HG02642 (cell line): ENCODE data around the gene CFAP299.
"Not testable (repeated sequence)": the region's sequence is repeated elsewhere in the genome, so short reads cannot be mapped to it uniquely, and the experiment has no call there.

Experiments used
- ATAC-seq: cut with Tn5 transposase; IDR thresholded peaks from one replicate; pipeline ENCODE4 v1.9.1; 2021; ENCODE audit warnings: mild to moderate bottlenecking; ENCODE audit not compliant: unreplicated experiment, poor library complexity

Gene CFAP299

DNA sequence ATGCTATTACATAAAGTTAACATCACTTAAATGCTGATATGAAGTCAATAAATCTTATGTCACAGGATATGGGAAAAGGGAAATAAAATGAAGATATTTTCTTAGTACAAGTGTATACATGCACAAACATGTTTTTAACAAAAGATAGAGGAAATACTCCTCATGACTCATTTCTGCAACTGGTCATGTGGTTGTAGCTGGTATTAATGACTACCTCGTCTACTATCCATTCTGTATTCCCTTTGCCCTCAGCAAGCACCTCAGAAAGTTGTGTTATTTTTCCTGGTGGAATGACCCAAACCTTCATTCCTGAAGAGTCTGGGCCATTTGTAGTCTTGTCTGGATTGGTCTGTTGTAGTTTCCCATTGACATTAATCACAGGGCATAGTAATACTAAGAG lies 458.1 kb downstream of the CFAP299 start:
- not testable (repeated sequence) for ATAC-seq

DNA sequence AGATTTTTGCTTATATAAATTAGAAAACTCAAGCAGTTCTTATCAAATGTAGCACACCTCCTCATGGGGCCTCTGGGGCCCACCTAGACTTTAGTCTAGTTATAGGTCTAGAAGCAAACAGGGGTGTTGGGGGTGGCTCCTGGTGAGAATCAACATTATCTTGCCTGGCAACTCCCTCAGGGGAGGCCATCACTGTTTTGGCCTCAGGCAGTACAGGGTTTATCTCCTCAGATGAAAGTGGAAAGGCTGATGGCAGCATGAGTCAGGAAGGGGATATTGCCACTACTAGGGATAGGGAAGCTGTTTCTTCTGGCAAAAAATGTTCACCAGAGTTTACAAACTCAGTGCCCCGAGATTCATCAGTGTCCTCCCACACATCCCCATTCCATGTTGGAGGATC lies 462.6 kb downstream of the CFAP299 start:
- no peak for ATAC-seq

DNA sequence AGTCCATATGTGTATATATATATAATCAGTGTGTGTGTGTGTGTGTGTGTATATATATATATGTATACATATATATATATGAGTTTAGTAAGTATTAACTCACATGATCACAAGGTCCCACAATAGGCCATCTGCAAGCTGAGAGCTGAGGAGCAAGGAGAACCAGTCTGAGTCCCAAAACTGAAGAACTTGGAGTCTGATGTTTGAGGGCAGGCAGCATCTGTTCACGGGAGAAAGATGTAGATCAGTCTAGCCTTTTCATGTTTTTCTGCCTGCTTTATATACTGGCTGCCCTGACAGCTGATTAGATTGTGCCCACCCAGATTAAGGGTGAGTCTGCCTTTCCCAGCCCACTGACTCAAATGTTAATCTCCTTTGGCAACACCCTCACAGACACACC lies 465.2 kb downstream of the CFAP299 start:
- not testable (repeated sequence) for ATAC-seq

DNA sequence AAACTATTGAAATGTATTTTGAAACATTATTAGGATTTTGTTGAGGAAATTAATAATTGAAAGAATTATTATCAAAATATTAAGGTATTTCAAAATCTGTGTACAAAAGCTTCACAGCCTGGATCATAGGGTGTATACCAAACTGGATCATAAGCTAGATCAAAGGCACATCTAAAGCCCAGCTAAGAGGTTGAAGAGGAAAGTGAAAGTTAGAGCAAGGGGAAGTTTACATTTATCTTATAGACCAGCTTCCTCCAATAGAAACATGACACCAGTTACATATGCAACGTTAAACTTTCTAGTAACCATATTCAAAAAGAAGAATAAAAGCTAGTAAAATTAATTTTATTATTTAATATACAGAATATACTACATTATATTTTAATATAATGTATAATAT lies 467.8 kb downstream of the CFAP299 start:
- no peak for ATAC-seq

DNA sequence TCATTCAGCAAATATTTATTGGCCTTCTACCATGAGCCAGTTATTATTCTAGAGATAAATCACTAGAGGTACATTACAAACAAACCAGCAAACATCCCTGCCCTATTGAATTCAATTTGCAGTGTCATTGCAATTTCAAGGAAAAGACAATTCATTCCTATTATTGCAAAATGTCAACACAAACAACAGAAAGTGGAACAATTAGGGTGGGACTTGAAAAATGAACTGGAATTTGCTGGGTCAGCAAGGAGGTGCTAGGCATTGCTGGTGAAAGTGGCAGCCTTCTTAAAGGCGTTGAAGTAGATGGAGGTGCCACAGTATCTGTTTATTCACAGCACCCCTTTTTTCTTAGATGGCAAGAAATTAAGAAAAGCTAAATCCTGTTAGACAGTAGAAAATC lies 470.9 kb downstream of the CFAP299 start:
- no peak for ATAC-seq

DNA sequence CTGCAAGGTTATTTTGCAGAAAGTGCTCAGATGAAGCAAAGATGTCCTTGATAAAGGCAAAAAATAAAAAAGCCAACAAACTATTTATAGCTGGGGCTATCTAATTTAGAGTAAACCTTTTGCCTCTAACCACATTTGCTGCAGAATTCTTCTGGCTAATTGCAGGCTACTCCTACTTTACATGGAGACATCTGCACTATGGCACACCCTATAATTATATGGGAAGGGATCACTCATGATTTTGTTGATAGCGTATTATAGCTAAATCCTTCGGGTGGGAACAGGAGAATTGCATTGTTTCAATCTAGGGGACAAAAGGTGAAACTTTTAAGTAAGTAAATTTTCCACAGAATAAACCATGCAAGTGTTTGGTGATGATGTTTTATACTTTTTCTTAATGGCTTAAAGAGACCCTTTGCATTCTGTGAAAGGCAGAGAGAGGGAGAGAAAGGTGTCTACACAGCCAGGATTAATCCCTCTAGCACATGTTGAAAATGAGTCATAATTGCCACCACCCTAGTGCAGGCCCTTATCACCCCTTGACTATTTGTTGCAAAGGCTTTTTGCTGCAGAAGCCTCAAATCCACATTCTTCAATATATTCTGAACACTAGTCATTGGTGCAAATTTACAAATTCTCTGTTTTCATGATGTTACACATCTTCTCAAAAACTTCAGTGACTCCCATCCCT lies 473.7 kb downstream of the CFAP299 start:
- ATAC-seq, result no peak

DNA sequence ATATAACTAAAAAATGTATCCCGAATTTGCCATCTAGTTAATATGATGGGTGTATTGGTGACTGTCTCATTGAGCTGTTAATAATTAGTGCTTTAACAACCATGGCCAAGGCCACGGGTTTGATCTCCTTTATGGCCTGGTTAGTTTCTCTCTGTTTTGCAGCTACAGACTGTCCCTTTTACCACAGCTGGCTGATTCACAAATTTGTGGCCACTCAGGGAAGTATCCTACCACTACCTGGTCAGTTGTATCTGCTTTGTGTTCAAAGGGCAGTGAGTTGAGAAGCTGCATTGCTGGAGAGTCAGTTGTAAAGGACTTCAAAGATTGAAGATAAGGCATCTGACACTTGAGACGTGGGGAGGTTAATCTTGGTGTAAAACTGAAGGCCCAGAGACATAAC lies 475.9 kb downstream of the CFAP299 start:
- ATAC-seq, result no peak

DNA sequence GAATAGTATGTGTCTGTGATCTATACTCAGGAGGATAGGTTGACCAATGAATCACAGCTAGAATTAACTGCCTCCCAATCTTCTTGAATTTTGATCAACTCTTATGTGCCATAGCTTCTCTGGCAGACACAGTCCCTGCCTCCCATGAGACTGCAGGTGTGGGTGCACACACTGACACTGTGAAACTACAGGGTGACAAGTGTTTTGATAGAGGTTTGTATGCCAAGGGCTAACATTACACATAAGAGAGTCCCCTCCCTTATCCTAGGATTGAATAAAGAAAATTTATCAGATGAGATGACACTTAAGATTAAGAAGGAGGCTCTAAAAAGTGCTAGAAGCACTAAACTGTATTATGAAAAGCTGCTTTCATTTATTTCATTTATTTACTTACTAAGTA lies 476.6 kb downstream of the CFAP299 start:
- ATAC-seq, result no peak

DNA sequence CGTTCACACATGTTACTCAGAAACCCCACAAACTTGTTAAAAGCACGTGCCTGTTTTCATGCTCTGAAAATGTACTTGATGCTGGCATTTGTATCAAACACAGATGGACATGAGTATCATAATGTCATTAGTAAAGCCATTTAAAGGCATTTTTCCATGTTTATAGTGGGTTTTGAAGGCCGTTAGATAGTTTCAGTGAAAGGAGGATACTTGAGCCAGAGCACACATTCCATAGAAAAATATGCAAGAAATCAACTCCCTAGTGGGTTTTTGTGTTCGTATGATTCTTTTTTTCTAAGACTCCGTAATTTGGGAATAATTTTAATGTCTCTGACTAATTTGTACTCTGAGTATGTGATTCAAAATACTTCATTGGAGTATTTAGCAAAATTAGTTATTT lies 478.7 kb downstream of the CFAP299 start:
- ATAC-seq, result no peak

DNA sequence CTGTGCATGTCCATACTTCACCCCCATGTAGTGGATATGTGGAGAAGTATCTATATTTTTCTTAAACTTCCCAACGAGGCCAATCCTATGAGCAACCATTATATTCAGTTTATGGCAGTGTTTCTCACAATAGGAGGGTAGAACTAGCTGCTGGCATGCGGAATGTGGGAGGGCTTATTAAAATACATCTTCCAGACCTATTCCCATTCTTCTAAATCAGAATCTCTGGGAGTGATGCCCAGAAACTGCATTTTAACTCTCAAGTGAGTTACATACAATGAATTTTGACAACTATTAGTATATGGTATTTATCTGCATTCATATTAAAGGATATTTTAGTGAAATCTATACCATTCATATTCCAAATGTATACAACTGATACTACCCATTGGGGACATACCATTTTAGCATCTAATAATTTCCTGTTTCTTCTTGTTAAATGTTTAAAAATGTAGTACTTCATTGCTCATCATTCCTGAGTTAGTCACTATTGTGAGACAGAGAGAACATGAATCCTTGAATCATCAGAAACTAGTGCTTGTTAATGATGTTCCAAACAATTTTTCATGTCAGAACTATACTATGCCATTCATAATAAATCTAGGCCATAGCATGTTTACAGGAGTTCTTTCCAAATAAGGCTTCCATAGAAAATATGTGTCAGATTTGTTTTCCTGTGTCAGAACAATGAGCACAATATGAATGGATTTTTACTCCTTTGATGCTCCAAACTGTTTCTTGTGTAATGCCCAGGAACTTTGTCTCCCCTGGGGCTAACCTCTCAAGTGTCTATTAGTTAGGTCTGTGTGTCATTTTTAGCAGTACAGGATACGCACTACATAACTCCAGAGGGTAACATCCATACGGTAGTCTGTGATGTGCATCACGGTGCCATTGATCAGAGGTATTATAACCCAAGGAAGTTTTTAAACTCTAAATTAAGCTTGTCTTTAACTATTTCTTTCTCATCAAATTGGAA lies 496.1 kb downstream of the CFAP299 start:
- no peak for ATAC-seq

DNA sequence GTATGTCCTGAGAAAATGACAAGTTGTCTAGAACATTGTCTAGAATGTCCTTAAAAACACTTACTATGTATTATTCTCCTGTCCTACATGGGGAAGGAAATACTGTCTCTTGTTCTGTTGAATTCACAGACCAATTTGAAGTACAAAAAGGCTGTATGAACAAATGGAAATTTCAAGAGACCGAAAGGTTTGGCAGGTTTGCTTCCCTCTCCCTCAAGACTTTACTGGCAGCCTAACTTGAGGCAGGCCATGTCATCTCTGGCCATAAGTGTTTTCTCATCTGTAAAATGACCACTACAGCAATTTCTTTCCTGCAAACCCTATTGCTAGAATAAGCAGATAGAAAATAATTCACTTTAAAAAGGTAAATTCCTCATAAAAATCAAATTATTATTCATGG lies 503.8 kb downstream of the CFAP299 start:
- ATAC-seq, result no peak

DNA sequence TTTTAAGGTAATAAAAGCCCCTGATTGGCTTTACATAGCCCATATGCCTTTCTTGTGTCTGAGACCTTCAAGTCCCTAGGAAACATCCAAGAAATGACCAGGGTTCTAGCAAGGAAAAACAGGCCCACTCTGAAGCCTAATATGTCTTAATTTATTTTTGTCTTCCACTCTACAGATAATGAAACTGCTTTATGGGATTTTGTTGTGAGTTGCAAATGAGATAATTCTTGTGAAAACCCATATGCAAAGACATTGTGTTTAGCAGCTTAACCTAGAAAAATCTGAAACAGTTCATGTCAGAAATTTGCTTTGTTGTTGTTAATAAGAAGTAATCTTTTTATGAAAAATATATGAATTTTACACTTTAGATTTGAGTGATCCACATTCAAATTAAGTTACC lies 504.3 kb downstream of the CFAP299 start:
- ATAC-seq, result no peak

DNA sequence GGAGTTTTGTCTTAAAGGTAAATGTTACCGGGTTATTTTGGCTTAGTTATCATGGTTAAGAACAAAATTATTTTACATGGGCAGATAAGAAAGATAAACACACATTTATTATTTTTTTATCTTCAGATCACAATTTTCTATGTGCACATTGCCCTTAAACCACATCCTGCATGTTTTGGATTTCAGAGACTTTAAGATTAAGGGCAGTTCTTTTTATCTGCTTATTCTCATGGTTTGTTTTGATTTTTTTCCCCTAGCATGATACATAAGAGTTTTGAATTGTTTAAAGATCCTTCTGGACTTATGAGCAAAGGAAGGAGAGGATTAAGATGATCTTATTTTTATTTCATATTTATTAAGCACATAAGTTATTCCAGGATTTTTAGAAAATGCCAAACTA lies 504.9 kb downstream of the CFAP299 start:
- ATAC-seq, result no peak

DNA sequence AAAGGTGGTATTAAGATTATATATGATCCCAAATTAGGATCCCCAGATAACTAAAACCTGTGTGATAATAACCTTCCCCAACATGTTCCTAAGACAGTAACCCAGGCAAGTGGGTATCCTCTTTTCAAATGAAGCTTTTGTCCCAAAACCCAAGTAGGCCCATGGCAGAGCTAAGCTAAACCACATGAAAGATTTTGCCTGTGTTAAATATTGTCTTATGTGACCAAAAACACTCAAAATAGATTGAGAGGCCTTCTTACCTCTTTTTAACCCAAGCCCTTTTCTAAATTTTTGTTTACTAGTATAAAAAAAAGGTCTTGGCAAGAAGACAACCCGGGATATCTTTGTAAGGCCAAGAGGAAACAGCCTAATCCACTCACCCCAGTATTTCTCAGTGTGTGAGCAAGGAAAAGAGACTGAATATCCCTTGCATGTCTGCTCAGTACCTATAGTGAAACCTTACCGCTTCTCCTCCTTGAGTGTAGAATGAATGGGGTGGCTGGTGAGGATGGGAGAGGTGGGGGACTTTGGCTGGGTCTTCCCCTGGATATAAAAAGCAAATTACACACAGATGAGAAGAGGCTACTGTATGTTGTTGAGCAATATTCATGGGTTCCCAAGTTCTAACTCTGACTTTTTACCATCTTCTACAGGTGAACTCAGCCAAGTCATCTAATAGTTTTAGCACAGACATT lies 506.2 kb downstream of the CFAP299 start:
- peak; percentile 71 for ATAC-seq

DNA sequence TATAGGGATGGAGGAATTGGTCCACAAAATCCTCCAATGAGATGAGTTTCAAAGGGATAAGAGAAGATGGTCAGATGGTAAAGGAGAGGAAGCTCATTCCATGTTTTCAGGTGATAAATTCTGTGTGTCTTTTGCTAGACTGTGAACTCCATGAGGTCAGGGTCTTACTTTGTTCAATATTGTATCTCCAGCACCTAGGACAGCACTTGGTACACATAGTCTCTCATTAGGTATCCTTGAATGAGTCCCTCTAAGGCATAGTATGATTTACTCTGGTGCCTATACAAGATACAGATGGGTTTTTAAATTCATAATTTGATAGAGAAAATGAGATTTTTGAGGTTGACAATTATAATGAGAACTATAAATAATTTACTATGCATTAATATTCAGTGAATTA lies 510.7 kb downstream of the CFAP299 start:
- no peak for ATAC-seq

DNA sequence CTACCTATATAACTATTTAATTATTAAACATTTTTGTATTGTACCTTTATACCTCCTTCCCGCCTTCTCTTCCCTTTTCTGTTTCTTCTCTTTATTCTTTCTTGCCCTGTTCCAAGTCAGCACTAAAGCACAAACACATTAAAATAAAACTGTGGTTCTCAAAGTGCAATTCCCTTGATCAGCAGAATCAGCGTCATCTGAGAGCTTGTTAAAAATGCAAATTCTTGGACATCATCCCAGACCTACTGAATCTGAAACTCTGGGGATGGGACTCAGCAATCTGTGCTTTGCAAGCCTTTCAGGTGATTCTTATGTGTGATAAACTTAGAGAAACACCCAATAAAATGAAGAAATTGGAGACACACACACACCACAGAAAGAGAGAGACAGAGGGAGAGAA lies 516.5 kb downstream of the CFAP299 start:
- no peak for ATAC-seq

DNA sequence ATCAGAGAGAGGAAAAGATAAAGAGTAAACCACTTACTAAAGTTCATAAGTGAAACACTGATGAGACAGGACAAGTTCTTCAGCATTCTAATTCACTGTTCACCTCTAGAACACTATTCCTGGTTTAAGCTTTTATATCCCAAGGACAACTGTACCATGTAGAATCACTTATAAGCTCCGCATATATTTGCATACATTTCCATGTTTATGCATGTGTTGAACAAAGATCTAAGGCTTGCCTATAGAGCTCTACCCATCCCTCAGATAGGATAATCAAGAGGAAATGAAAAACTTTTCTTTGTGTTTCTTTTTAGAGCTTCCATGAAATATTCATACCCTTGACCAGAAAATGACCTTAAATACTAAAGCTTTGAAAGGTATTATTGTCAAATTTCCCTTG lies 538.0 kb downstream of the CFAP299 start:
- no peak for ATAC-seq

DNA sequence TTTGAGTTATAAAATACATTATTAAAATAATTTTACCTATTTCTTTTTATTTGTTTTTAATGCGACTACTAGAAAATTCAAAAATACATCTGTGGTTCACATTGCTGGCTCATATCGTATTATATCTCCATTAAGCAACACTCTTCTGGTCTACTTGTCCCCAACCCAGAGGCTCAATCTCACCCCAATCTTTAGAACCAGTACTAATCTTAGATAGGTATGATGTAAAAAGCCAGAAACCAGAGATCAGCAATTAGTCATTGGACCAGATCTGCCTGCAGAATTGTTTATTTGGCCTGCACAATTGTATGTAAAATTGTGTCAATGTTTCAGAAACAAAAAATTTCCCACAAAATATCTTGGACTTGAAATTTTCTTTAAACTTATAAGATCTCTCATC lies 539.4 kb downstream of the CFAP299 start:
- no peak for ATAC-seq

DNA sequence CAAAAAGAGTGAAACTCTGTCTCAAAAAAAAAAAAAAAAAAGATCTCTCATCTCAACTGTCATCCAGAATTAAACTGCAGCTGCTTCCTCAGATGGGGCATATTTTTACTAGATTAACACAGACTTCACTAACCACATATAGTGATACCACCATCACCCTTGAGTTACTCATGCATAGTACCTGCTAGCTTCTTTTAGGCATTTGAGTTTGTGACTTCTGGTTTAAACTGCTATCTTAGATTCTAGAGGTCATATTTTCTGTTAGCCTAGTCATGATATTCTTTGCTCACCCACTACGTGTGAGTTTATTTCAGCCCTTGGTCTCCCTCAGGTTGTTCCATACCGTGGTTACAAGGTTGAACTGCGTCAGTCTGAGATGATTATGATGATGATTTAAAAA lies 540.1 kb downstream of the CFAP299 start:
- peak; percentile 91 for ATAC-seq

DNA sequence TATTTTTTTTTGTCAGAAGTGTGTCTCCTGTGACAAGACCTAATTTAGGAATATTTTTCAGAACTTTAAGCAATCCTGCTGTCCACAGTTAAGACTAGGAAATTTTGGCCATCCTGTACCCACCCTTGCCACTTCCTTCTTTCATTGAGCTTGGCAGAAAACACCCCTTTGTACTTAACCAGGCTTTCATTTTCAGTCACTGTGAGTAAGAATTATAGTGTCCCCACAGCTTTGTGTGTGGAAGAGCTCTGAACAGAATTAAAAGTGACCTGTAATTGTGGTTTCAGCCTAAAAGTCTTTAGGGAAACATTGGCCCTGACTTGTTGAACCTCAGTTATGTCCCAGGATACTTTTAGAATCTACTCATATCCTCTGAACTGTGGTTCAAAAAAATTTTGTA lies 541.3 kb downstream of the CFAP299 start:
- peak; percentile 81 for ATAC-seq

DNA sequence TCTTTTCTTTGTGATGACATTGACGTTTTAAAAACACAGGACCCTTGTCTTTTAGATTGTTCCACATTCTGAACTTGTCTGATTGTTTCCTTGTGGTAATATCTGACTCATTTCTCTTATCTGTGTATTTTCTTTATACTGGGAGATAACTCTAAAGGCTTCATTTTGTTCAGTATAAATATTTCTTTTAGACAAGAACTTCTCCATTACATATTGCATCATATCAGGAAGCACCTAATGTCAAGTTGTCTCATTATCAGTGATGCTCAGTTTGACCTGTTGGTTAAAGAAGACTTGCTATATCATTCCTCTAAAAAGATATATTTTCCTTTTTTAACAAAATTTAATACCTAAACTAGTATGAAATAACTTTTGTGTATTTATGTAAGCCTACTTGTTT lies 542.7 kb downstream of the CFAP299 start:
- ATAC-seq, result no peak
